Measurements from ENCODE around the gene CHST9. TPM values are rescaled to one million over a fixed set of nuclear protein-coding genes. Genes with fewer than 3 reads are reported as not detected.

Gene CHST9
- total and polyA plus RNA-seq, 9 of the 15 experiments (the other 6 are each of a cell fraction or from before 2014, with no cell fraction given), result not detected

DNA sequence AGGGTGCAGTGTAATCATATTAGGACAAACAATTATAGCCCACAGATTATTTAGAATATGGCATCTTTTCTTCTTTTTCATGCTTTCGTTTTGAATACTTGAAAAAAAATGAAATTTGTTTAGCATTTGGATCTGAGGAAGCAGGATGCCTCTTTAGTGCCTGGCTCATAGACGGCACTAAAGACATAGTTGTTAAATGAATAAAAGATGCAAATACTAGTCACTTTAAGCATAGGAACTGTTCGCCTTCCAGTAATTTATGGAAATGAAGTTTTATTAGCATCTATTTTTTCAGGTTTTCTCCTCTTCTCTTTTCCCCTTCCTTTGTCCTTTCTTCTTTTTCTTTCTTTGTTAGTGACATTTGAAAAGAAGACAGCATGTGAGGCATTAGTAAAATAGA is 80.4 kb downstream of the CHST9 start:
- TF ChIP-seq CBFA2T3 (IDR thresholded peaks at IDR 0.05) (no peak), PYGO2 (tag; IDR thresholded peaks at IDR 0.05) (no peak), HNRNPL (IDR thresholded peaks at IDR 0.05; ENCODE audit: low read depth, low read length) (no peak), GATA2 (CRISPR knock-in tag; IDR thresholded peaks at IDR 0.05) (no peak), ZNF282 (CRISPR knock-in tag; IDR thresholded peaks at IDR 0.05) (no peak), RFX5 (IDR thresholded peaks at IDR 0.05; ENCODE audit: low read depth, low read length) (no peak), MAFF (IDR thresholded peaks at IDR 0.05; ENCODE audit: low read length) (no peak), GTF2A2 (tag; IDR thresholded peaks at IDR 0.05) (no peak), ZNF253 (CRISPR knock-in tag; conservative IDR thresholded peaks at IDR 0.05) (no peak), NFATC3 (IDR thresholded peaks at IDR 0.05) (no peak), ZNF239 (CRISPR knock-in tag; IDR thresholded peaks at IDR 0.05) (no peak), TCF3 (CRISPR knock-in tag; IDR thresholded peaks at IDR 0.05) (no peak), NFIC (IDR thresholded peaks at IDR 0.05) (no peak), HMG20B (CRISPR knock-in tag; IDR thresholded peaks at IDR 0.05) (no peak)
- TF ChIP-seq, protein P1, sequence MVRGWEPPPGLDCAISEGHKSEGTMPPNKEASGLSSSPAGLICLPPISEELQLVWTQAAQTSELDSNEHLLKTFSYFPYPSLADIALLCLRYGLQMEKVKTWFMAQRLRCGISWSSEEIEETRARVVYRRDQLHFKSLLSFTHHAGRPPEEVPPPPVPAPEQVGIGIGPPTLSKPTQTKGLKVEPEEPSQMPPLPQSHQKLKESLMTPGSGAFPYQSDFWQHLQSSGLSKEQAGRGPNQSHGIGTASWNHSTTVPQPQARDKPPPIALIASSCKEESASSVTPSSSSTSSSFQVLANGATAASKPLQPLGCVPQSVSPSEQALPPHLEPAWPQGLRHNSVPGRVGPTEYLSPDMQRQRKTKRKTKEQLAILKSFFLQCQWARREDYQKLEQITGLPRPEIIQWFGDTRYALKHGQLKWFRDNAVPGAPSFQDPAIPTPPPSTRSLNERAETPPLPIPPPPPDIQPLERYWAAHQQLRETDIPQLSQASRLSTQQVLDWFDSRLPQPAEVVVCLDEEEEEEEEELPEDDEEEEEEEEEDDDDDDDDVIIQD (CRISPR knock-in tag; IDR thresholded peaks at IDR 0.05), result no peak
- TF ChIP-seq, protein P2, sequence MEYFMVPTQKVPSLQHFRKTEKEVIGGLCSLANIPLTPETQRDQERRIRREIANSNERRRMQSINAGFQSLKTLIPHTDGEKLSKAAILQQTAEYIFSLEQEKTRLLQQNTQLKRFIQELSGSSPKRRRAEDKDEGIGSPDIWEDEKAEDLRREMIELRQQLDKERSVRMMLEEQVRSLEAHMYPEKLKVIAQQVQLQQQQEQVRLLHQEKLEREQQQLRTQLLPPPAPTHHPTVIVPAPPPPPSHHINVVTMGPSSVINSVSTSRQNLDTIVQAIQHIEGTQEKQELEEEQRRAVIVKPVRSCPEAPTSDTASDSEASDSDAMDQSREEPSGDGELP (CRISPR knock-in tag; IDR thresholded peaks at IDR 0.05; ENCODE audit: borderline replicate concordance), result no peak
- TF ChIP-seq, protein P3, sequence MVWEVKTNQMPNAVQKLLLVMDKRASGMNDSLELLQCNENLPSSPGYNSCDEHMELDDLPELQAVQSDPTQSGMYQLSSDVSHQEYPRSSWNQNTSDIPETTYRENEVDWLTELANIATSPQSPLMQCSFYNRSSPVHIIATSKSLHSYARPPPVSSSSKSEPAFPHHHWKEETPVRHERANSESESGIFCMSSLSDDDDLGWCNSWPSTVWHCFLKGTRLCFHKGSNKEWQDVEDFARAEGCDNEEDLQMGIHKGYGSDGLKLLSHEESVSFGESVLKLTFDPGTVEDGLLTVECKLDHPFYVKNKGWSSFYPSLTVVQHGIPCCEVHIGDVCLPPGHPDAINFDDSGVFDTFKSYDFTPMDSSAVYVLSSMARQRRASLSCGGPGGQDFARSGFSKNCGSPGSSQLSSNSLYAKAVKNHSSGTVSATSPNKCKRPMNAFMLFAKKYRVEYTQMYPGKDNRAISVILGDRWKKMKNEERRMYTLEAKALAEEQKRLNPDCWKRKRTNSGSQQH (CRISPR knock-in tag; IDR thresholded peaks at IDR 0.05), result no peak
- TF ChIP-seq, protein P4, sequence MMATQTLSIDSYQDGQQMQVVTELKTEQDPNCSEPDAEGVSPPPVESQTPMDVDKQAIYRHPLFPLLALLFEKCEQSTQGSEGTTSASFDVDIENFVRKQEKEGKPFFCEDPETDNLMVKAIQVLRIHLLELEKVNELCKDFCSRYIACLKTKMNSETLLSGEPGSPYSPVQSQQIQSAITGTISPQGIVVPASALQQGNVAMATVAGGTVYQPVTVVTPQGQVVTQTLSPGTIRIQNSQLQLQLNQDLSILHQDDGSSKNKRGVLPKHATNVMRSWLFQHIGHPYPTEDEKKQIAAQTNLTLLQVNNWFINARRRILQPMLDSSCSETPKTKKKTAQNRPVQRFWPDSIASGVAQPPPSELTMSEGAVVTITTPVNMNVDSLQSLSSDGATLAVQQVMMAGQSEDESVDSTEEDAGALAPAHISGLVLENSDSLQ (IDR thresholded peaks at IDR 0.05), result no peak
- DNase-seq (ENCODE audit: extremely low read depth in 1 of 4, low spot score in 3 of 4) (no peak), ATAC-seq (no peak), FAIRE-seq (no peak)
- H3K4me1 ChIP-seq (replicated peaks in 1 of 2; ENCODE audit: control insufficient read depth in 2 of 2, insufficient read depth in 2 of 2, low read length in 2 of 2), result no peaks in the 10 kb centered on the region
- no peak overlapping the region for H3K4me2 ChIP-seq (ENCODE audit: insufficient read depth, low read length)
- BruUV-seq (replicated peaks), result no TSS peak
- H3K9me3 ChIP-seq (replicated peaks; ENCODE audit: control insufficient read depth, insufficient read depth, low read depth, low read length), result 0 out of 2 replicates have a peak, but pooled peaks cover 2% of the 10 kb centered on the region
- no peaks in the 10 kb centered on the region for H3K27me3 ChIP-seq (ENCODE audit: control insufficient read depth in 2 of 2, insufficient read depth in 2 of 2, low read length in 2 of 2)
- WGBS (ENCODE audit: insufficient coverage, low coverage, missing lambda C conversion rate), result 0% methylated on average over 3 of the region's 3 CpGs
- intact Hi-C loops (cut with micrococcal nuclease), result no loop called here
- H3K9me1 ChIP-seq (ENCODE audit: control insufficient read depth, insufficient read depth, low read length), result no peaks in the 10 kb centered on the region
- in situ Hi-C loops (cut with MboI), result no loop called here
- ChIA-PET POLR2A (no interaction called here), CTCF (ENCODE audit: low intra/inter-chr PET ratio) (no interaction called here)
- no peaks in the 10 kb centered on the region for H4K20me1 ChIP-seq (replicated peaks; ENCODE audit: control insufficient read depth, insufficient read depth, low read length)
- no peak overlapping the region for H2AFZ ChIP-seq (ENCODE audit: low read depth, low read length)
- no peak overlapping the region for H3K4me3 ChIP-seq
- no peak overlapping the region for H3K9ac ChIP-seq (ENCODE audit: insufficient read depth in 1 of 2, low read depth in 2 of 2, low read length in 2 of 2)
- H3K27ac ChIP-seq (ENCODE audit: extremely low read depth, low read depth, low read length), result no peak overlapping the region
- H3K79me2 ChIP-seq (ENCODE audit: control insufficient read depth, insufficient read depth, low read length), result no peaks in the 10 kb centered on the region
- H3K36me3 ChIP-seq (ENCODE audit: control insufficient read depth, insufficient read depth, low read length), result no peaks in the 10 kb centered on the region
